Endothelial cell of umbilical vein (primary cell): ENCODE results near the gene ZFYVE9.

Experiments used
- CTCF ChIP-seq, 2 donors: IDR thresholded peaks; 1 replicate in 1 of 2; 2 replicates in 1 of 2; pipeline ENCODE4 v1.5.1; 2011; ENCODE audit warnings: low read length in 2 of 2, mild to moderate bottlenecking in 2 of 2, moderate library complexity in 2 of 2, control low read depth in 1 of 2, inconsistent platforms in 1 of 2, low read depth in 1 of 2; ENCODE audit not compliant: insufficient read depth in 1 of 2; ENCODE audit errors: extremely low read depth in 1 of 2
- EZH2 ChIP-seq: IDR thresholded peaks from 2 replicates; pipeline ENCODE4 v1.6.1; 2012; ENCODE audit warnings: borderline replicate concordance, low read depth, mild to moderate bottlenecking, moderate library complexity, low read length, inconsistent platforms; ENCODE audit not compliant: severe bottlenecking
- MYC ChIP-seq: IDR thresholded peaks from one replicate; pipeline ENCODE4 v1.6.1; 2011; ENCODE audit warnings: mild to moderate bottlenecking, low read depth, low read length

GRCh38 chr1:52263153-52263910 is 121.4 kb downstream of the ZFYVE9 start:
- no peak for TF ChIP-seq CTCF (IDR thresholded peaks at IDR 0.05; ENCODE audit: extremely low read depth in 1 of 2, insufficient read depth in 1 of 2, low read depth in 1 of 2, low read length in 2 of 2)
- no peak for TF ChIP-seq EZH2
- no peak for TF ChIP-seq MYC
